Measurements from ENCODE around the gene OPRL1.
"Not testable (repeated sequence)": the region's sequence is repeated elsewhere in the genome, so short reads cannot be mapped to it uniquely, and the experiment has no call there.

Gene OPRL1

DNA sequence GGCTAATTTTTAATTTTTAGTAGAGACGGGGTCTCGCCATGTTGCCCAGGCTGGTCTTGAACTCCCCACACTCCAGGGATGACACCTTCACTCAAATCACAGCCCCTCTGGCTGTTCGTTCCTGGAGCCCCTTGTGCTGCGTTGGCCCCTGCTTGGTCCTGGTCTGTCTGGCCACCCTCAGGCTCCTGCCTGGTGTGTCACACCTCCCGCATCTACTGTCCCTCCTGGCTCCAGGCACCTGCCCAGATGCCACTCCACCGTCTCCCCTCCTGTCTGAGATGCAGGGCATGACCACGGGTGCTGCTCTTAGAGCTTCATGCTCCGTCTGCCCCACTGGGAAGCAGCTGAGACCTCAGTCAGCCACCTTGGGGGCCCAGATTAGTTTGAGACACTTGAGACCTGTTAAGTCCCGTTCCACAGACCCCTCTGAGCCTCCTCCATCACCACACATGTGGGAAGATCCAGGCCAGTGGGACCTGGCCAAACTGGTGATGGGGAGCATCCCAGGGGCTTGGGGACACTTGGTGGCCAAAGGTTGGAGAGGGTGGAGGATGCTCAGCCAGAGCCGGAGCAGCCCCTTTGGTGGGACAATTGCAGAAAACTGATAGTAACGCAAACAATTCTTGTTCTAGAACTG lies 49.4 kb downstream of the OPRL1 start:
- Mint-ChIP-seq H3K27me3 (ENCODE audit: low read depth, poor library complexity) (peaks cover 13% of the 10 kb centered on the region), H3K27ac (no peak overlapping the region), H3K4me3 (no peak overlapping the region), H3K9me3 (peaks cover 20% of the 10 kb centered on the region), H3K36me3 (ENCODE audit: low read depth) (no peaks in the 10 kb centered on the region), H3K4me1 (no peaks in the 10 kb centered on the region)
- TF ChIP-seq, protein P1, sequence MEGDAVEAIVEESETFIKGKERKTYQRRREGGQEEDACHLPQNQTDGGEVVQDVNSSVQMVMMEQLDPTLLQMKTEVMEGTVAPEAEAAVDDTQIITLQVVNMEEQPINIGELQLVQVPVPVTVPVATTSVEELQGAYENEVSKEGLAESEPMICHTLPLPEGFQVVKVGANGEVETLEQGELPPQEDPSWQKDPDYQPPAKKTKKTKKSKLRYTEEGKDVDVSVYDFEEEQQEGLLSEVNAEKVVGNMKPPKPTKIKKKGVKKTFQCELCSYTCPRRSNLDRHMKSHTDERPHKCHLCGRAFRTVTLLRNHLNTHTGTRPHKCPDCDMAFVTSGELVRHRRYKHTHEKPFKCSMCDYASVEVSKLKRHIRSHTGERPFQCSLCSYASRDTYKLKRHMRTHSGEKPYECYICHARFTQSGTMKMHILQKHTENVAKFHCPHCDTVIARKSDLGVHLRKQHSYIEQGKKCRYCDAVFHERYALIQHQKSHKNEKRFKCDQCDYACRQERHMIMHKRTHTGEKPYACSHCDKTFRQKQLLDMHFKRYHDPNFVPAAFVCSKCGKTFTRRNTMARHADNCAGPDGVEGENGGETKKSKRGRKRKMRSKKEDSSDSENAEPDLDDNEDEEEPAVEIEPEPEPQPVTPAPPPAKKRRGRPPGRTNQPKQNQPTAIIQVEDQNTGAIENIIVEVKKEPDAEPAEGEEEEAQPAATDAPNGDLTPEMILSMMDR (IDR thresholded peaks at IDR 0.05), result no peak
- no peak for DNase-seq

DNA sequence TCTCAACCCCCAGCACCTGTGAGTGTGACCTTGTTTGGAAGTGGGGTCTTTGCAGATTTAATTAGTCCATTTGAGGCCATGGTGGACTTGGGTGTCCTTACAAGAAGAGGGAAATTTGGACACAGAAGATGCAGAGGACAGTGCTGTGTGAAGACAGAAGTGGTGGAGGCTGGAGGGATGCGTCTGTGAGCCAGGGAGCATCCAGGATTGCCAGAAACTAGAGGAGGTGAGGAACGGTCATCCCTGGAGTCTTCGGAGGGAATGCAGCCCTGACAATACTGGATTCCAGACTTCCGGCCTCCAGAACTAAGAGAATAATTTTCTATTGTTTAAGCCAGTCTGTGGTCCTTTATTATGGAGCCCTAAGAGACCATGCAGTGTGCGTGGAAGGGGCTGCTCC lies 50.4 kb downstream of the OPRL1 start:
- Mint-ChIP-seq H3K4me3 (no peak overlapping the region), H3K36me3 (ENCODE audit: low read depth) (no peaks in the 10 kb centered on the region), H3K27ac (no peak overlapping the region), H3K27me3 (ENCODE audit: low read depth, poor library complexity) (peaks cover 13% of the 10 kb centered on the region), H3K4me1 (no peaks in the 10 kb centered on the region), H3K9me3 (peaks cover 17% of the 10 kb centered on the region)
- DNase-seq, result peak; percentile 1
- TF ChIP-seq, protein P1 (IDR thresholded peaks at IDR 0.05), result no peak

DNA sequence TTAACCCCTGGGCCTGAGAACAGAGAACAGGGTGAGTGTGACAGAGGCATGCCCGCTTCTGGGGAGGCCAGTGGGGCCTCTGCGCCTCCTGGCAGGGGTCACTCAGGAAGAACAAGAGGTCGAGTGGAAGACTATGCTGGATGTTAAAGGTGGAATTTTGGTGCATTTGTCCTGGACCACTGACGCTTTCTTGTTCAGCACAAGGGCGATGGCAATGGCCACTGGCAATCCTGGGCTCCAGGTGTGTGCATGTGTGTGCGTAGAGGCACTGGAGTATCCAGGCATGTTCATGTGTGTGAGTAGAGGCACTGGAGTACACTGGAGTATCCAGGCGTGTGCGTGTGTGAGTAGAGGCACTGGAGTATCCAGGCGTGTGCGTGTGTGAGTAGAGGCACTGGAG lies 51.0 kb downstream of the OPRL1 start:
- Mint-ChIP-seq H3K27ac (no peak overlapping the region), H3K4me3 (no peak overlapping the region), H3K4me1 (no peaks in the 10 kb centered on the region), H3K27me3 (ENCODE audit: low read depth, poor library complexity) (peaks cover 19% of the 10 kb centered on the region), H3K36me3 (ENCODE audit: low read depth) (no peaks in the 10 kb centered on the region), H3K9me3 (peaks cover 16% of the 10 kb centered on the region)
- TF ChIP-seq, protein P1 (IDR thresholded peaks at IDR 0.05), result no peak
- no peak for DNase-seq

DNA sequence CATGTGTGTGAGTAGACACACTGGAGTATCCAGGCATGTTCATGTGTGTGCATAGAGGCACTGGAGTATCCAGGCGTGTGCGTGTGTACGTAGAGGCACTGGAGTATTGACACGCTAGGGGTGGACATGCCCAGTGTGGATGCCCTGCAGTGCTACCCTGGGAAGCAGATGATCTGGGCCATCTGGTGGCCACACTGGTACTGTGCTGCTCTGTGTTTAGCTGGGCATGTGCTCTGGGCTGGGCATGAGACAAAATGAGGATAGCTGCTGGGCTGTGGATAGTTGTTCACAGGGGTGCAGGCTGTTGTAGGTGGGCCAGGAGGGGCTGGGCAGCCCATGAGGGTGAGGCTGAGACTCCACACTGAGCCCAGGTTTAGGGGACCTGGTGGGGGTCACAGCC lies 51.5 kb downstream of the OPRL1 start:
- H3K4me3 Mint-ChIP-seq, result no peak overlapping the region
- peak; percentile 1 for DNase-seq
- H3K36me3 Mint-ChIP-seq (ENCODE audit: low read depth), result no peaks in the 10 kb centered on the region
- peaks cover 16% of the 10 kb centered on the region for H3K9me3 Mint-ChIP-seq
- H3K4me1 Mint-ChIP-seq, result no peaks in the 10 kb centered on the region
- H3K27ac Mint-ChIP-seq, result no peak overlapping the region
- TF ChIP-seq, protein P1 (IDR thresholded peaks at IDR 0.05), result no peak
- H3K27me3 Mint-ChIP-seq (ENCODE audit: low read depth, poor library complexity), result peaks cover 24% of the 10 kb centered on the region

DNA sequence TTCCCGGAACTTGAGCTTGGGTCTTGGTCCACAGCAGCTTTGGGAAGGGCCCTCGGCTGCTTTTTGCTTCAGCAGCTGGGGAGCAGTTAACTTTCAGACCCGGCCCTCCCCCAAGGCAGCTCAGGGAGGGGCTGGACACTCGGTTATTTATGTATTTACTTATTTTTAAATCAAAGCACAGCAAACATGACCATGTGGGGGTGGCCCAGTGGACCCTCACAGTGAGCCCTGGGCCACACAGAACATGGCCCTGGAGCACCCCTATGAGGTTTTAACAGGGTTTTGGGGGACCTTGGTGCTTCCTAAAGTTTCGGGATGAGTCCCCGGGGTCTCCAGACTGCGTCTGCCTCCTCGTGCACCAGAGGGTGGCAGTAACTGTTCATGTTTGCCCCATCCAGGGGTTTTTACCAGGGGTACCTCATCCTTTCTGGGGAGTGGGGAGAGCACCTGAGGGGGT lies 54.1 kb downstream of the OPRL1 start:
- Mint-ChIP-seq H3K27me3 (ENCODE audit: low read depth, poor library complexity) (peaks cover 33% of the 10 kb centered on the region), H3K36me3 (ENCODE audit: low read depth) (no peaks in the 10 kb centered on the region), H3K9me3 (peaks cover 5% of the 10 kb centered on the region), H3K4me1 (no peaks in the 10 kb centered on the region), H3K4me3 (no peak overlapping the region), H3K27ac (no peak overlapping the region)
- TF ChIP-seq, protein P1 (IDR thresholded peaks at IDR 0.05), result no peak
- DNase-seq, result peak; percentile 1

DNA sequence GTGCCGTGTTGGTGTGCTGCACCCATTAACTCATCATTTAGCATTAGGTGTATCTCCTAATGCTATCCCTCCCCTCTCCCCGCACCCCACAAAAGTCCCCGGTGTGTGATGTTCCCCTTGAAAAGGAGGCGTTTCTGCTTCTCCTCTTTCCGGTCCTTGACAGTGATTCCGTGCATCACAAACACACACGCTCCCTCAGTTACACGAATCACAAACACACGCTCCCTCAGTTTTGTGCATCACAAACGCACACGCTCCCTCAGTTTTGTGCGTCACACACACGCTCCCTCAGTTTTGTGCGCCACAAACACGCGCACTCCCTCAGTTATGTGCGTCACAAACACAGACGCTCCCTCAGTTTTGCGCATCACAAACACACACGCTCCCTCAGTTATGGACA lies 54.9 kb downstream of the OPRL1 start:
- Mint-ChIP-seq H3K27ac (peak overlapping the region; percentile 89), H3K27me3 (ENCODE audit: low read depth, poor library complexity) (peaks cover 30% of the 10 kb centered on the region)
- H3K9me3 Mint-ChIP-seq; H3K36me3 Mint-ChIP-seq (ENCODE audit: low read depth); DNase-seq; H3K4me3 Mint-ChIP-seq; H3K4me1 Mint-ChIP-seq: not testable (repeated sequence)
